ENCODE measurements around the gene KRTAP15-1. TPM values are rescaled to one million over a fixed set of nuclear protein-coding genes. Genes with fewer than 3 reads are reported as not detected.

Gene KRTAP15-1
- polyA plus RNA-seq, 3 donors = not detected

DNA sequence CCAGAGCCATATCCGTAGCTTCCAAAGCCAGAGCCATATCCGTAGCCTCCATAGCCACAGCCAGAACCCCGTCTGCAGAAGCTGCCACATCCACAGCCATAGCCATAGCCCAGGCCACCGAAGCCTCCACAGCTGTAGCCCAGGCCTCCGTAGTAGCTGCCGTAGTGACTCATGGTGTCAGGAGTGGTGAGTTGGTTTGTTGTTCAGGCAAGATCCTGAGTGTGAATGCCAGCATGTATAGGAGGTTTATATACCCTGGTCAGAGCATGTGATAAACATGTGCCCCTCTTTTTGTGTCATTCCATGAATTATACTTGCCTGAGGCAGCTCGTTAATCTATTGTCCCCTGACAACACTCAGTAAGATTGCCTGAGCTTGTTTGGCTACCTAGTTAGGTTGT is 40.1 kb downstream of the KRTAP15-1 start, which contains the start of gene KRTAP19-1:
Gene KRTAP19-1 (minus strand): TSS at position 223 of the 400 bp plus-strand sequence. CDS start 50 bp downstream, at position 173.
- no peak for DNase-seq (ENCODE audit: extremely low read depth in 1 of 11, low read depth in 9 of 11, low spot score in 4 of 11)

DNA sequence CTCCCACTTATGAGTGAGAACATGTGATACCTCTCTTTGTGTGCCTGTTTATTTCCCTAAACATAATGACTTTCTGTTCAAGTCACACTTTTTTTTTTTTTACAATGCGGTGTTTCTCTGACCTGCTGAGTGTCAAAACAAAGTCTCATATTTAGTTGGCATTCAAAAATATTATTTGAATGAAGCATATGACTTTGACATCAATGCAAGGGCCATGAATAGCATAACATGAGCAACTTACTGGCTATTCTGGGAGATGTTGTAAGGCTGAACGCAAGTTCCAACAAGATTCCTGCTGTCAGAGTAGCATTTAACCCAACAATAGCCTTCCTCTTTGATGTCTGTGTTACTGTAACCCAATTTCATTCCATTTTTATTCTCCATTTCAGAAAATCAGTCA is 42.1 kb downstream of the KRTAP15-1 start:
- DNase-seq (ENCODE audit: extremely low read depth in 1 of 11, low read depth in 9 of 11, low spot score in 4 of 11) = no peak

DNA sequence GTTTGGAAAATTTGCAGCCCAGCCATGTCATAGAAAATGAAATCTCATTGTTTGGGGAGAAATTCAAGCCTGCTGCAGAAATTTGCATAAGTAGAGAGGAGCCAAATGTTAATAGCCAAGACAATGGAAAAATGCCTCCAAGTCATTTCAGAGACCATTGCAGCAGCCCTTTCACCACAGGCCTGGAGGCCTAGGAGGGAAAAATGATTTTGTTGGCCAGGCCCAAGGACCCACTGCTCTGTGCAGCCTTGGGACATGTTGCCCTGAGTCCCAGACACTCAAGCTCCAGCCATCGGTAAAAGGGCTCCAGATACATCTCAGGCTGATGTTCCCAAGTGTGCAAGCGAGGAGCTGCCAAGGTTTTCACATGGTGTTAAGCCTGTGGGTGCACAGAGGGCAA is 46.1 kb downstream of the KRTAP15-1 start:
- no peak for DNase-seq (ENCODE audit: extremely low read depth in 1 of 11, low read depth in 9 of 11, low spot score in 4 of 11)

DNA sequence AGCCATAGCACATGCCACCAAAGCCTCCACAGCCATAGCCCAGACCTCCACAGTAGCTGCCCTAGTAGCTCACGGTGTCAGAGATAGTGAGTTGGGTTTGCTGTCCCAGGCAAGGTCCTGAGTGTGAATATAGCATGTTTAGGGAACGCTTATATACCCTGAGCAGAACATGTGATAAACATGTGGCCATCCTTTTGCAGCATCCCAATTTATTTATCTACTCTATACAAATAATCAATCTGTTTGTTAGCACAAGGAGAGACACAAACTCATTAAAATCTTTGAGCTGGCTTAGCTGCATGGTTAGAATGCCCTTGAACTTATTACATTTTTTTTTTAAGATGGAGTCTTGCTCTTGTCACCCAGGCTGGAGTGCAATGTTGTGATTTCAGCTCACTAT is 47.3 kb downstream of the KRTAP15-1 start, which contains the start of gene KRTAP19-2:
Gene KRTAP19-2 (minus strand): TSS at position 101 of the 400 bp plus-strand sequence. CDS start 88 bp downstream, at position 13.
- no peak for DNase-seq (ENCODE audit: extremely low read depth in 1 of 11, low read depth in 9 of 11, low spot score in 4 of 11)

Other genes with a start within 250 kb of the KRTAP15-1 start
- 10 to 100 TPM; 37.7 to 52.3 (median 46.3) TPM for gene CLDN8, start 224.2 kb upstream of the KRTAP15-1 start, polyA plus RNA-seq (ENCODE audit: insufficient read length in 3 of 3)
- gene KRTAP24-1, start 157.3 kb upstream of the KRTAP15-1 start, polyA plus RNA-seq (ENCODE audit: insufficient read length in 3 of 3) = not detected
- not detected for gene KRTAP25-1, start 150.8 kb upstream of the KRTAP15-1 start, polyA plus RNA-seq (ENCODE audit: insufficient read length in 3 of 3)
- not detected for gene KRTAP26-1, start 120.0 kb upstream of the KRTAP15-1 start, polyA plus RNA-seq (ENCODE audit: insufficient read length in 3 of 3)
- gene KRTAP27-1, start 102.6 kb upstream of the KRTAP15-1 start, polyA plus RNA-seq (ENCODE audit: insufficient read length in 3 of 3) = not detected
- not detected for gene KRTAP23-1, start 91.7 kb upstream of the KRTAP15-1 start, polyA plus RNA-seq (ENCODE audit: insufficient read length in 3 of 3)
- not detected for gene KRTAP13-2, start 68.0 kb upstream of the KRTAP15-1 start, polyA plus RNA-seq (ENCODE audit: insufficient read length in 3 of 3)
- not detected for gene KRTAP13-1, start 44.2 kb upstream of the KRTAP15-1 start, polyA plus RNA-seq (ENCODE audit: insufficient read length in 3 of 3)
- not detected for gene KRTAP13-3, start 14.3 kb upstream of the KRTAP15-1 start, polyA plus RNA-seq (ENCODE audit: insufficient read length in 3 of 3)
- gene KRTAP13-4, start 10.1 kb upstream of the KRTAP15-1 start, polyA plus RNA-seq (ENCODE audit: insufficient read length in 3 of 3) = not detected
- gene KRTAP19-1, start 40.1 kb downstream of the KRTAP15-1 start, polyA plus RNA-seq (ENCODE audit: insufficient read length in 3 of 3) = not detected
- not detected for gene KRTAP19-2, start 47.2 kb downstream of the KRTAP15-1 start, polyA plus RNA-seq (ENCODE audit: insufficient read length in 3 of 3)
- not detected for gene KRTAP19-3, start 51.7 kb downstream of the KRTAP15-1 start, polyA plus RNA-seq (ENCODE audit: insufficient read length in 3 of 3)
- not detected for gene KRTAP19-4, start 56.9 kb downstream of the KRTAP15-1 start, polyA plus RNA-seq (ENCODE audit: insufficient read length in 3 of 3)
- gene KRTAP19-5, start 61.9 kb downstream of the KRTAP15-1 start, polyA plus RNA-seq (ENCODE audit: insufficient read length in 3 of 3) = not detected
- gene KRTAP19-6, start 101.6 kb downstream of the KRTAP15-1 start, polyA plus RNA-seq (ENCODE audit: insufficient read length in 3 of 3) = not detected
- not detected for gene KRTAP19-7, start 121.0 kb downstream of the KRTAP15-1 start, polyA plus RNA-seq (ENCODE audit: insufficient read length in 3 of 3)
- gene KRTAP22-2, start 150.1 kb downstream of the KRTAP15-1 start, polyA plus RNA-seq (ENCODE audit: insufficient read length in 3 of 3) = not detected
- not detected for gene KRTAP6-3, start 152.2 kb downstream of the KRTAP15-1 start, polyA plus RNA-seq (ENCODE audit: insufficient read length in 3 of 3)
- not detected for gene KRTAP6-2, start 158.6 kb downstream of the KRTAP15-1 start, polyA plus RNA-seq (ENCODE audit: insufficient read length in 3 of 3)
- not detected for gene KRTAP22-1, start 160.8 kb downstream of the KRTAP15-1 start, polyA plus RNA-seq (ENCODE audit: insufficient read length in 3 of 3)
- gene KRTAP6-1, start 173.7 kb downstream of the KRTAP15-1 start, polyA plus RNA-seq (ENCODE audit: insufficient read length in 3 of 3) = not detected
- not detected for gene KRTAP20-1, start 176.2 kb downstream of the KRTAP15-1 start, polyA plus RNA-seq (ENCODE audit: insufficient read length in 3 of 3)
- not detected for gene KRTAP20-4, start 180.4 kb downstream of the KRTAP15-1 start, polyA plus RNA-seq (ENCODE audit: insufficient read length in 3 of 3)
- gene KRTAP20-2, start 194.9 kb downstream of the KRTAP15-1 start, polyA plus RNA-seq (ENCODE audit: insufficient read length in 3 of 3) = not detected
- gene KRTAP20-3, start 202.6 kb downstream of the KRTAP15-1 start, polyA plus RNA-seq (ENCODE audit: insufficient read length in 3 of 3) = not detected

All from renal cortex interstitium (tissue), 11 donors.